ENCODE results near the gene FOXD1. TPM values are rescaled to one million over a fixed set of nuclear protein-coding genes. Genes with fewer than 3 reads are reported as not detected.

The FOXD1 gene
- total and polyA plus RNA-seq, 9 donors = 0.08 to 0.73 (median 0.15) TPM; not detected in 1

- Histone ChIP-seq H3K36me3 (no peaks in the 10 kb centered on the region), H3K9me3 (no peaks in the 10 kb centered on the region), H3K27me3 (peaks cover 7% of the 10 kb centered on the region), H3K27ac (no peak overlapping the region), H3K4me3 (no peak overlapping the region), H3K4me1 (ENCODE audit: insufficient read depth) (peaks cover 1% of the 10 kb centered on the region)
- TF ChIP-seq EP300 (IDR thresholded peaks at IDR 0.05) (no peak), POLR2A (IDR thresholded peaks at IDR 0.05) (no peak), CTCF (IDR thresholded peaks at IDR 0.05) (no peak)
- no peak for DNase-seq
- WGBS, 3 donors = 45 to 60% (median 50%) methylated on average over 4 of the region's 4 CpGs
- intact Hi-C loops (cut with DNase I) = loop anchor here in 1 of 4 donors (10.0 kb wide), 1 partner anchor 208 kb away; no protein-coding TSS in a partner anchor
These were observed 5.5 kb downstream of the FOXD1 start for GRCh38 chr5:73442996-73443627.

GRCh38 chr5:73442231-73442811, 6.3 kb downstream of the FOXD1 start:
- TF ChIP-seq POLR2A (IDR thresholded peaks at IDR 0.05) (no peak), CTCF (IDR thresholded peaks at IDR 0.05) (no peak), EP300 (IDR thresholded peaks at IDR 0.05) (no peak)
- H3K9me3 ChIP-seq = no peaks in the 10 kb centered on the region
- H3K4me3 ChIP-seq = no peak overlapping the region
- no peaks in the 10 kb centered on the region for H3K36me3 ChIP-seq
- H3K4me1 ChIP-seq (ENCODE audit: insufficient read depth) = no peaks in the 10 kb centered on the region
- H3K27ac ChIP-seq = no peak overlapping the region
- intact Hi-C loops (cut with DNase I) = loop anchor here in 1 of 4 donors (10.0 kb wide), 1 partner anchor 208 kb away; no protein-coding TSS in a partner anchor
- H3K27me3 ChIP-seq = peaks cover 14% of the 10 kb centered on the region
- 48 to 60% (median 49%) methylated on average over 7 of the region's 7 CpGs for WGBS, 3 donors
- DNase-seq = no peak

- no peak for DNase-seq
- Histone ChIP-seq H3K4me3 (no peak overlapping the region), H3K36me3 (no peaks in the 10 kb centered on the region), H3K4me1 (ENCODE audit: insufficient read depth) (no peaks in the 10 kb centered on the region), H3K9me3 (no peaks in the 10 kb centered on the region), H3K27ac (no peak overlapping the region), H3K27me3 (peaks cover 18% of the 10 kb centered on the region)
- intact Hi-C loops (cut with DNase I) = loop anchor here in 1 of 4 donors (10.0 kb wide), 1 partner anchor 207 kb away; no protein-coding TSS in a partner anchor
- no peak for TF ChIP-seq POLR2A (IDR thresholded peaks at IDR 0.05)
- no peak for TF ChIP-seq EP300 (IDR thresholded peaks at IDR 0.05)
- TF ChIP-seq CTCF (IDR thresholded peaks at IDR 0.05) = no peak
These were observed 7.2 kb downstream of the FOXD1 start for GRCh38 chr5:73441378-73441777.

- no peak overlapping the region for H3K27ac ChIP-seq
- no peaks in the 10 kb centered on the region for H3K36me3 ChIP-seq
- H3K4me1 ChIP-seq (ENCODE audit: insufficient read depth) = no peaks in the 10 kb centered on the region
- DNase-seq = no peak
- H3K4me3 ChIP-seq = no peak overlapping the region
- WGBS, 3 donors = 49 to 83% (median 63%) methylated on average over 1 of the region's 1 CpG
- intact Hi-C loops (cut with DNase I) = loop anchor here in 1 of 4 donors (10.0 kb wide), 1 partner anchor 205 kb away; no protein-coding TSS in a partner anchor
- H3K27me3 ChIP-seq = peaks cover 17% of the 10 kb centered on the region
- peaks cover 0 to 4% of the 10 kb centered on the region in 2 donors for H3K9me3 ChIP-seq
- TF ChIP-seq EP300 (IDR thresholded peaks at IDR 0.05) = no peak
- no peak for TF ChIP-seq POLR2A (IDR thresholded peaks at IDR 0.05)
- TF ChIP-seq CTCF (IDR thresholded peaks at IDR 0.05) = no peak
These were observed 8.3 kb downstream of the FOXD1 start for GRCh38 chr5:73440262-73440661.
